Measurements from ENCODE around the gene BICD1. TPM values are rescaled to one million over a fixed set of nuclear protein-coding genes. Genes with fewer than 3 reads are reported as not detected.
"Not testable (repeated sequence)": the region's sequence is repeated elsewhere in the genome, so short reads cannot be mapped to it uniquely, and the experiment has no call there.

The BICD1 gene
- total RNA-seq, 2 experiments from 2014 or later, result 20.0 to 22.6 TPM

DNA sequence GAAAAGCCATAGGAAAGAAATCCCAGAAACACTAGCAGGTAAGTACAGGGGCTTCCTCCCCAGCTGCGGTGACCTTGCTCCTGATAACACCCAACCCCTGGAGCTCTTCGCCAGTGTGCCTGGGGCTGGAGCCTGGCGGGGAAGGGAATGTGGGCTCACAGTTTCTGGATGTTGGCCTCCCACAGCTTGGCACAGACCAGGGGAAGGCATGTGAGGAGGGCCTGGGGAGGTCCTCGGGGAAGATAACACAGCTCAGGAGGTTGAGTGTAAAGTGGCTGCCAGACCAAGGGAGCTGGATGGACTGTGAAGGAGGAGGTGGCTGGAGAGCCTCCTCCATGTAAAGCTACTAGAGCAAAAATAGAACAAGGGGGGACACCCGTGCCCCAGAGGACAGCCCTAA, 120.1 kb downstream of the BICD1 start:
- DNase-seq (no peak), ATAC-seq (no peak)
- no peaks in the 10 kb centered on the region for H3K27me3 Mint-ChIP-seq
- CTCF ChIA-PET, result no interaction called here
- no peaks in the 10 kb centered on the region for H3K4me1 Mint-ChIP-seq
- H3K4me3 Mint-ChIP-seq, result no peak overlapping the region
- H3K36me3 Mint-ChIP-seq, result peaks cover 2% of the 10 kb centered on the region
- H3K27ac Mint-ChIP-seq, result no peak overlapping the region
- H3K9me3 Mint-ChIP-seq (ENCODE audit: low read depth), result no peaks in the 10 kb centered on the region

DNA sequence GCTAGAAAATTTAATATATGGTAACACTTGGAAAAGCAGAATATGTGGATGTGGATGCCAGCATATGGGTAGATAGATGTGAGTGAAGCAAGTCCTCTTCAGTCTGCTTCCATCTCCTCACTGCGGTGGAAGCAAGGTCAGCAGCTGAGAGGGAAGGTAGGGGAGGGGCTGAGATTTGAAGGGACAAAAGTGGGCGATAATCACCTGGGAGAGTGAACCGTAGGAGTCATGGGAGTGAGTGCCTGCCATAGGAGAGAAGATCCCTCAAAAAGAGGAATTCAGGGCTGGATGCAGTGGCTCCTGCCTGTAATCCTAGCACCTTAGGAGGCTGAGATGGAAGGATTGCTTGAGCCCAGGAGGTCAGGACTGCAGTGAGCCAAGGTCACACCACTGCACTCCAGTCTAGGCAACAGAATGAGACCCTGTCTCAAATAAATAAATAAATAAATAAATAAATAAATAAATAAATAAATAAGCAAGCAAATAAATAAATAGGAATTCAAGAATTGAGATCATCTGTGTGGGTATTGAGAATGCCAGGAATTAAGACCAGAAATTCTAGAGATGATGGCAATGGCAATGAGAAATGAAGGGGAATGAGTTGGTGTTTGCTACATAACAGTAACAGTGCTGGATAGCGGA, 123.4 kb downstream of the BICD1 start:
- no peak for ATAC-seq
- H3K4me1 Mint-ChIP-seq, result no peaks in the 10 kb centered on the region
- no peaks in the 10 kb centered on the region for H3K27me3 Mint-ChIP-seq

DNA sequence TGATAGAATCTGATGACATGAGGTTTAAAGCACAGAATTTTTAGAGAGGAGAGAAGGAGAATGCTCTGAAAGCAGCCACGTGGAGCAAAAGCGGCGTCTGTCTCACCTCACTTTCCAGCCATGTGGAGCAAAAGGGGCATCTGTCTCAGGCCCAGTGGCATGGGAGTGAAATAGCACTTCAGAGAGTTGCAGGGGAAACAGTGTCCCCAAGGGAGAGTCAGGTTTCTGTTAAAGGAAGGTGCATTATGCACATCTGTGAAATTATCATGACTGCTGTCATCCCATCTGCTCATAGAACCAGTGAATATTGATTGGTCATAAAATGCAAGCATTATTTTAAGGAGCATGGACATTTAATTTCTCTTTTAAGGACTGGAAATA, 124.0 kb downstream of the BICD1 start:
- CTCF ChIA-PET, result no interaction called here

More for the DNA sequence above, 123.4 kb downstream of the BICD1 start:
- Mint-ChIP-seq H3K27ac (no peak overlapping the region), H3K4me3 (no peak overlapping the region), H3K9me3 (ENCODE audit: low read depth) (no peaks in the 10 kb centered on the region), H3K36me3 (peaks cover 2% of the 10 kb centered on the region)
- no peak for DNase-seq
- CTCF ChIA-PET, result no interaction called here

DNA sequence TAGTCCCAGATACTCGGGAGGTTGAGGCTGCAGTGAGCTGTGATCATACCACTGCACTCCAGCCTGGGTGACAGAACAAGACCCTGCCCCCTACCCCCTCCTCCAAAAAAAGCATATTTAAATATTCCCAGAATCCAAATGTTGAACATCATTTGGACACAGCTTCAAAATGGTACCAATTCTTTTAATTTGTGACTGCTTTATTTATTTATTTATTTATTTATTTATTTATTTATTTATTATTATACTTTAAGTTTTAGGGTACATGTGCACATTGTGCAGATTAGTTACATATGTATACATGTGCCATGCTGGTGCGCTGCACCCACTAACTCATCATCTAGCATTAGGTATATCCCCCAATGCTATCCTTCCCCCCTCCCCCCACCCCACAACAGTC, 124.7 kb downstream of the BICD1 start:
- H3K27ac Mint-ChIP-seq; CTCF ChIA-PET; H3K9me3 Mint-ChIP-seq (ENCODE audit: low read depth); DNase-seq; H3K4me3 Mint-ChIP-seq; ATAC-seq; H3K27me3 Mint-ChIP-seq; H3K36me3 Mint-ChIP-seq; H3K4me1 Mint-ChIP-seq: not testable (repeated sequence)

More for the DNA sequence above, 124.0 kb downstream of the BICD1 start:
- Mint-ChIP-seq H3K27ac (no peak overlapping the region), H3K36me3 (peaks cover 2% of the 10 kb centered on the region), H3K4me1 (no peaks in the 10 kb centered on the region), H3K27me3 (no peaks in the 10 kb centered on the region), H3K9me3 (ENCODE audit: low read depth) (no peaks in the 10 kb centered on the region), H3K4me3 (no peak overlapping the region)
- DNase-seq (no peak), ATAC-seq (no peak)

DNA sequence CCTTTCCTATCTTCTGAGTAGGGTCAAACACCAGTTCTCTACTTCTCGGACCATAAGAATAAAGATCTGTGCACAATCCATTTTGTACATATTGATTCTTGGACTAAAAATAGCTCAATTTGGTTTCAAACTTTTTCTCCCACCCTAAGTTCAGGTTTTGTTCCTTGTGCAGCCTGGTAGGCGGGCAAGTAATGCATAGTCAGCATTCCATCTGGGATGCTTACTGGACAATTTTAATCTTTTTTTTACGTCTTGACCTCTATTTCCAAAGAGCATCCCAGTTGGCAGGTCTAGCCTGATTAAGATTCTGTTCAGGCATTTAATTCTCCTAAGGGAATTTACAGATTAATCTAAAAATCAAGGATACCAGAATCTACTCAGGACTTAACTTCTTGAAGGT, 126.9 kb downstream of the BICD1 start:
- H3K9me3 Mint-ChIP-seq (ENCODE audit: low read depth), result peaks cover 8% of the 10 kb centered on the region
- ATAC-seq, result no peak
- CTCF ChIA-PET, result interaction anchor here (1.0 kb wide), 1 partner anchor 79 kb away, joined by 3 read pairs; no protein-coding TSS in a partner anchor
- DNase-seq, result no peak
- no peak overlapping the region for H3K27ac Mint-ChIP-seq
- no peaks in the 10 kb centered on the region for H3K4me1 Mint-ChIP-seq
- no peak overlapping the region for H3K4me3 Mint-ChIP-seq
- H3K27me3 Mint-ChIP-seq, result no peaks in the 10 kb centered on the region
- peaks cover 8% of the 10 kb centered on the region for H3K36me3 Mint-ChIP-seq

DNA sequence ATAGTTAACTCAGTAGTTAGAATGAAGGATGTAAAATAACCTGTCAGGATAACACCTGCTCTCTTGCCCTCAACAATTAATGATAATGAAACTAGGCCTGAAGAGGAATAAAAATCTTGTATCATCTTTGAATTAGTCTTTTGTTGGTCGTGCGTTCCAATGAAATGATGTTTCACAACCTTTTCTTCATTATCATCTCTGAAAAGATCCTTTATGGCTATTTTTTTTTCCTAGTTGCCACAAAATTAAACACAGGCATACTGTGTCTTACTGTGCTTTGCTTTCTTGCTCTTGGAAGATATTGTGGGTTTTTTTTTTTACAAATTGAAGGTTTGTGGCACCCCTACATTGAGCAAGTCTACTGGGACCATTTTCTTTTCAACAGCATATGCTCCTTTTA, 128.6 kb downstream of the BICD1 start:
- H3K27me3 Mint-ChIP-seq, result no peaks in the 10 kb centered on the region
- ATAC-seq (no peak), DNase-seq (no peak)
- peaks cover 8% of the 10 kb centered on the region for H3K9me3 Mint-ChIP-seq (ENCODE audit: low read depth)
- CTCF ChIA-PET, result no interaction called here
- no peaks in the 10 kb centered on the region for H3K4me1 Mint-ChIP-seq
- no peak overlapping the region for H3K27ac Mint-ChIP-seq
- H3K36me3 Mint-ChIP-seq, result peaks cover 8% of the 10 kb centered on the region
- H3K4me3 Mint-ChIP-seq, result no peak overlapping the region

DNA sequence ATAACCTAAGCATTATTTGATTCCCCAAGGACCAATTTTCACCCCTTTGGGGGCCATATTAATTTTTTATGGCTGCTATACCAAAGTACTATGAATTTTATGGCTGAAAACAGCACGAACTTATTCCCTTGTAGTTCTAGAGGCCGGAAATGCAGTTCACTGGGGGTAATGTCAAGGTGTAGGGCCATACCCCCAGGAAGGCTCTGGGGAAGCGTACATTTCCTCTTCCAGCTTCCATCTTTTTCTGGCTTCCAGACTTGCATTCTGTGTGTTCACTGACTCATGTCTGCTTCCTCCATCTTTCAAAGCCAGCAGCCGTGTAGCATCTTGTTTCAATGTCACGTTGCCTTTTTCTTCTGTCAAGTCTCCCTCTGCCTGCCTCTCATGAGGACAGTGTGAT, 133.5 kb downstream of the BICD1 start:
- CTCF ChIA-PET, result no interaction called here
- Mint-ChIP-seq H3K36me3 (peaks cover 8% of the 10 kb centered on the region), H3K4me1 (no peaks in the 10 kb centered on the region), H3K27ac (no peak overlapping the region), H3K4me3 (no peak overlapping the region), H3K9me3 (ENCODE audit: low read depth) (peaks cover 8% of the 10 kb centered on the region), H3K27me3 (no peaks in the 10 kb centered on the region)
- ATAC-seq (no peak), DNase-seq (no peak)

DNA sequence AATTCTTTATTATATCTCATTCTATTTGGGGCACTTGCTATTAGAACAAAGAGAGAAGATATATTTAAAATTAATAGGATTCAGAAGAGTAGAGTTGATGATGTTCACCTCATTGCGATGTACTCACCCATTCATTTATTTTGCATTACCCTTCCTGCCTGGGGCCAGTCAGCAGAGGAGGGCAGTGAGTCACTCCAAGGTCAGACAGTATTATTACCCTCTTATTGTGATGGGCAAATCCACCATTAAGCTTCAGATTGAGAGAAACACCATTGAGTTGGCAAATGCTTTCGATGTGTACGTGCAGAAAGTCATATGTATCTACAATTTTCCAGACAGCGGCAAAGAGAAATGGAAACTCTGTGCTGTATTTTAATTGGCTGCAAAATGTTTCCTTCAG, 134.2 kb downstream of the BICD1 start:
- CTCF ChIA-PET, result no interaction called here
- Mint-ChIP-seq H3K4me1 (no peaks in the 10 kb centered on the region), H3K27ac (no peak overlapping the region), H3K27me3 (no peaks in the 10 kb centered on the region), H3K4me3 (no peak overlapping the region), H3K36me3 (peaks cover 8% of the 10 kb centered on the region), H3K9me3 (ENCODE audit: low read depth) (peaks cover 8% of the 10 kb centered on the region)
- DNase-seq (no peak), ATAC-seq (no peak)

DNA sequence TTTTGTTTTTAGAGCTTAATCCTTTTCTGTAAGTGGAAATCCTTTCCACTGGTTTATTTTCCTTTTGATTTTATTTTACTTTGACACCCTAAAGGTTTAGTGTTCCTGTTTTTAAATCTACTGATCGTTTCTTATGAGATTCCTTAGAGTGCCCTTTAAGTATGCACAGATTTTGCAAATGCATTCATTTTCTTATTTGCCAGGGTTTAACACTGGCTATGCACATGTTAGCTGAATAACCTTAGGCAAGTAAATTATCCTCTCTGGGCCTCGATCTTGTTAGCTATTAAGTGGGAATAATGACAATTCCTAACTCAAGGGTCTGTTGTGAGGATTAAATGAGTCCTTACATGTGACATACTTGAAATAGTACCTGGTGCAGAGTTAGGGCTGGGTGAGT, 136.0 kb downstream of the BICD1 start:
- no peak overlapping the region for H3K27ac Mint-ChIP-seq
- no peaks in the 10 kb centered on the region for H3K27me3 Mint-ChIP-seq
- H3K9me3 Mint-ChIP-seq (ENCODE audit: low read depth), result no peaks in the 10 kb centered on the region
- DNase-seq (no peak), ATAC-seq (no peak)
- no peaks in the 10 kb centered on the region for H3K4me1 Mint-ChIP-seq
- CTCF ChIA-PET, result interaction anchor here (0.7 to 1.5 kb wide), 4 partner anchors 10 to 589 kb away, joined by 3 to 4 read pairs (median 4); no protein-coding TSS in a partner anchor
- H3K4me3 Mint-ChIP-seq, result no peak overlapping the region
- peaks cover 2% of the 10 kb centered on the region for H3K36me3 Mint-ChIP-seq

DNA sequence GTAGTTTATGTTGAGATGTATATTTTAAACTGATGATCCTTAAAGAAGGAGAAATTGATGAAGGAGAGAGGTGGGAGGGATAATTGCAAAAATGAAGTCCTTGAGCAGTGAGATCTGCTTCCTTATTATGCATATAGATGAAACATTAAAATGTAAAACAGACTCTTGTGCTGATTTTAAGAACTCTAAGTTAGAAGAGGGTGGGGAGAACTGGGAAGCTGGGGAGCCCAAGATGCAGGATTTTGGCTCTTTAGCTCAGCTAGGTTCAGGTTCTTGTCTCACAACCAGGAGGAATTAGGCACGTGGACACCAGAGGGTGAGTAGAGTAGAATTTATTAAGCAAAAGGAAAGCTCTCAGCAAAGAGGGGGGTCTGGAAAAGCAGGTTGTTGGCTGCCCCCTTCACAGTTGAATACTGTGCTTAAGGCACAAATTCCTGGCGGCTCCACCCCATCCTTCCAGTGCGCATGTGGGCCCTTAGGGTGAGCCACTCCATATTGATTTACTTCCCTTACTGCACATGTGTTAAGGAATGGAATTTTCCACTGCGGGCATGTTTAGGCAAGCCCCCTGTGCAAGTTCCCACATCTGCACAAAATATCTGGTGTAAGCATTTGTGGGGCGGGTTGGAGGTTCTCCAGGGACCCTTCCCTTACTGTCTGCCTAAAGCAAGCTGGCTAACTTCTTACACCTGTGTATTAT, 141.9 kb downstream of the BICD1 start:
- Mint-ChIP-seq H3K4me3 (no peak overlapping the region), H3K9me3 (ENCODE audit: low read depth) (no peaks in the 10 kb centered on the region), H3K27me3 (no peaks in the 10 kb centered on the region), H3K4me1 (no peaks in the 10 kb centered on the region), H3K27ac (no peak overlapping the region), H3K36me3 (peaks cover 3% of the 10 kb centered on the region)
- DNase-seq (no peak), ATAC-seq (no peak)
- CTCF ChIA-PET, result no interaction called here

DNA sequence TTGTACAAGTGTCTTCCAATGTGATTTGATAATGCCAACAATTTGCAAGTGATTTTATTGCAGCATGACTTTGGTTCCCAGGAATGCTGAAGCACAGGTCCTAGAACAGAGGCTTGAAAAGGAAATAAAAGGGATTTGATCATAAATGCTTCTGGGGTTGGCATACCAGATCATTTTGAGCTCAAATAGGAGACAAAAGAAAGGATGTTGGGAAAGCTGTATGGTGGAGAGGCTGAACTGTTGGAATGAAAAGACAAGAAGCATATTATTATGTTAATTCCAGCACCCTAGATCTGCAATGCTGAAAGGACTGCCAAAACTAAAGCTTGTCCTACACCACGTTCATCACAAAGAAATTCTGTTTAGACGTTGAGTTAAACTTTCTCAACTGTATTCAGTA, 143.1 kb downstream of the BICD1 start:
- Mint-ChIP-seq H3K4me1 (no peaks in the 10 kb centered on the region), H3K9me3 (ENCODE audit: low read depth) (no peaks in the 10 kb centered on the region), H3K4me3 (no peak overlapping the region), H3K36me3 (peaks cover 6% of the 10 kb centered on the region), H3K27me3 (no peaks in the 10 kb centered on the region), H3K27ac (no peak overlapping the region)
- CTCF ChIA-PET, result interaction anchor here (0.5 kb wide), 1 partner anchor 152 kb away, joined by 4 read pairs; no protein-coding TSS in a partner anchor
- no peak for DNase-seq
- no peak for ATAC-seq

DNA sequence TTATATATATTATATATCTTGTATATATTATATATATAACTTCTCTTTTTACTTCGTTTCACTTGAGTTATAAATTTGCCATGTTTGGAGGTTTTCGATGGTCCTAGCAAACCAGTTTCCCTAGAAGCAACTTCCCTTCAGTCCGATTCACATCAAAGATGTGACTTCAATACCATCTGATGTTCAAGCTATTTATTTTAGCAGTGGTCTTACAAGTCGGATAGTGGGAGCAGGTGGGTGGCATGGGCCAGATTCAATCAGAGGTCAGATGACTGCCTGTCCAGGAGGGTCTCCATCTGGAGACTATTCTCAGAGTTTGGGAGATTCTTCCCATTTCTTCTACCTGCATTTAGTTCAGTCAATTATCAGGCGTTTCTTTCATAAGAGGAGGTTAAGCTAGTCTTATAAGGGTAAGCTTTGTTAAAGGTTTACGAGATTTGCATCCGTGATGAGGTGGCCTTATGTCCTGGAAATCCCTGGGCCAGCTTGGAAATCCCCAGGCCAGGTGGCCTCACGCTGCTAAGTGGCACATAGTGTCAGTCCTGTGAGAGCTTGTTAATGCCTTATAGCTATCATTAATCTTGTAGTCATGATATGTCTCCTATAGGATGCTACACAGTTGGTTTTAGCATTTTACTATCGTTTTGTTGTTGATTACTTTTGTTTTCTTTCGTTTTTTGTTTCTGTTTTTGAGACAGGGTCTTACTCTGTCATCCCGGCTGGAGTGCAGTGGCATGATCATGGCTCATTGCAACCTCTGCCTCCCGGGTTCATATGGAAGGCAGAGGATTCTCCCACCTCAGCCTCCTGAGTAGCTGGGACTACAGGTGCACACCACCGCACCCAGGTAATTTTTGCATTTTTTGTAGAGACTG, 145.8 kb downstream of the BICD1 start:
- Mint-ChIP-seq H3K4me1 (peaks cover 2% of the 10 kb centered on the region), H3K9me3 (ENCODE audit: low read depth) (peaks cover 7% of the 10 kb centered on the region), H3K27ac (no peak overlapping the region), H3K27me3 (no peaks in the 10 kb centered on the region), H3K4me3 (no peak overlapping the region), H3K36me3 (peaks cover 9% of the 10 kb centered on the region)
- ATAC-seq, result no peak
- CTCF ChIA-PET, result interaction anchor here (0.5 to 1.0 kb wide), 2 partner anchors 10 to 191 kb away, joined by 3 read pairs; no protein-coding TSS in a partner anchor
- DNase-seq, result no peak

DNA sequence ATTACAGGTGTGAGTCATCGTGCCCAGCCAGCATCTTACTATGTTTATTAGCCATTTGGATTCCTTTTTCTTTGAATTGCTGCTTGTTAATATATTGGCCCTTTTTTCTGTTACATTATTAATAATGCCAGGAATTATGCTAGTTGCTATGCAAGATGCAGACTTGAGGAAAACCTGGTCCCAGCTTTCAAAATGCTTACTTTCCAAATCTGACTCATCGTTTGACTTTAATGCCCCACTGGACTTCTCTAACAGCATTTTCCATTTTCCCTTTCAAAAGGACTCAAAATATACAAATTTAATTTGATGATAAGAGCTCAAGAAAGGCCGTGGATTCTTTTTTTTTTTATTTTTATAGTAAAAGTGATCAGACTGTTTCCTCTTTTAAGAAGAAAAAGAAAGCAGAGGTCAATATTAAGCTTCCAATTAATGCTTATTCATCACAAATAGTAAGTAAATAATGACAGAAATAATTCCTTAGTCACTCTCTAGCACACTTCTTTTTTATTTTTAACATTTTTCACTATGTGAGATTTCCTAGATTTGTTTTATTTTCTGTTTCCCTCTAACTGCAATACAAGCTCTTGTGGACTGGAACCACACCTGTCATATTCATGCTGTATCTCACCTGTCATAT, 146.6 kb downstream of the BICD1 start:
- Mint-ChIP-seq H3K27ac (no peak overlapping the region), H3K4me3 (no peak overlapping the region), H3K36me3 (peaks cover 13% of the 10 kb centered on the region), H3K9me3 (ENCODE audit: low read depth) (peaks cover 8% of the 10 kb centered on the region), H3K4me1 (peaks cover 5% of the 10 kb centered on the region), H3K27me3 (no peaks in the 10 kb centered on the region)
- DNase-seq (no peak), ATAC-seq (no peak)
- CTCF ChIA-PET, result interaction anchor here (1.0 kb wide), 1 partner anchor 192 kb away, joined by 3 read pairs; no protein-coding TSS in a partner anchor
